ENCODE data around the gene CDKN1C. TPM values are rescaled to one million over a fixed set of nuclear protein-coding genes. Genes with fewer than 3 reads are reported as not detected.

CDKN1C gene
- total RNA-seq, 1 experiment from 2014 or later = not detected

- Histone ChIP-seq H3K4me1 (ENCODE audit: low read length) (peaks cover 1% of the 10 kb centered on the region), H3K36me3 (ENCODE audit: insufficient read depth, low read length) (no peaks in the 10 kb centered on the region), H3K27me3 (ENCODE audit: low read length) (no peaks in the 10 kb centered on the region), H3K9ac (ENCODE audit: low read length) (no peak overlapping the region), H3K9me3 (ENCODE audit: low read length) (no peaks in the 10 kb centered on the region), H3K79me2 (ENCODE audit: low read length) (no peaks in the 10 kb centered on the region), H3K4me3 (ENCODE audit: low read length) (no peak overlapping the region), H3K27ac (ENCODE audit: low read length) (no peak overlapping the region), H3K9me2 (replicated peaks; ENCODE audit: insufficient read depth, low read length) (no peaks in the 10 kb centered on the region), H4K20me1 (ENCODE audit: insufficient read depth, low read depth, low read length) (no peaks in the 10 kb centered on the region), H2AFZ (ENCODE audit: low read length) (no peak overlapping the region), H3K4me2 (ENCODE audit: low read depth, low read length, poor library complexity, severe bottlenecking) (no peak overlapping the region)
- DNase-seq = no peak
Observed at GRCh38 chr11:2919188-2919587, 33.6 kb upstream of the CDKN1C start.

DNA sequence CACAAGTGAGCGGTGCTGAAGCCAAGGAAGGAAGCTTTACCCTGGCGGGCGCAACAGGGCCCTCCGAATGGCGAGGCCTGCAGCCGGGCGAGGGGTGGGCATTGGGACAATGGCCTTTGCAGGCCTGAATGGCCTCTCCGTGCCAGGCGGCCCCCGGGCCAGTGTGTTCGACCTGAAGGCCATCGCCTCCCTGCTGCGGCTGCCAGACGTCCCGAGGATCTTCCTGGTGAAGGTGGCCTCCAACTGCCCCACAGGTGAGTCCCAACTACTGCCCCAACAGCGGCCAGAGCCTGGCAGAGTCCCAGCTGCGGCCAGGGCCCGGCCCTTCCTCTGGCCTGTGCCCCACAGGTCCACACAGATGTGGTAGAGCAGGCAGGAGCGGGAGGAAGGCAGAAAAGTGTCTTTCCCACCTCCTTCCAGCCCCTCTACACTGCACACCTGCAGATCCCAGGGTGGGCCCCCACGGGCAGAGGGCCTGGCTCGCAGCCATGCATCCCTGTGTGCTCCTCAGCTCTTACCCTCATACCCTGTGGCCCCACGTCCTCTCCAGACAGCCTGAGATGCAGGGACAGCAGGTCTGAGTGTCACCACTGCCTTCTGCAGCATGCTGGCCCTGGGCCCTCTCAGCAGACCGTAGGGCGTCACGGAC, 32.4 kb upstream of the CDKN1C start:
- Histone ChIP-seq H3K79me2 (ENCODE audit: low read length) (no peaks in the 10 kb centered on the region), H3K4me3 (ENCODE audit: low read length) (no peak overlapping the region), H3K9me3 (ENCODE audit: low read length) (no peaks in the 10 kb centered on the region), H4K20me1 (ENCODE audit: insufficient read depth, low read depth, low read length) (no peaks in the 10 kb centered on the region), H3K9ac (ENCODE audit: low read length) (no peak overlapping the region), H3K27me3 (ENCODE audit: low read length) (no peaks in the 10 kb centered on the region), H3K4me2 (ENCODE audit: low read depth, low read length, poor library complexity, severe bottlenecking) (no peak overlapping the region), H3K4me1 (ENCODE audit: low read length) (peaks cover 9% of the 10 kb centered on the region), H3K27ac (ENCODE audit: low read length) (no peak overlapping the region), H3K9me2 (replicated peaks; ENCODE audit: insufficient read depth, low read length) (no peaks in the 10 kb centered on the region), H2AFZ (ENCODE audit: low read length) (no peak overlapping the region), H3K36me3 (ENCODE audit: insufficient read depth, low read length) (no peaks in the 10 kb centered on the region)
- no peak for DNase-seq

DNA sequence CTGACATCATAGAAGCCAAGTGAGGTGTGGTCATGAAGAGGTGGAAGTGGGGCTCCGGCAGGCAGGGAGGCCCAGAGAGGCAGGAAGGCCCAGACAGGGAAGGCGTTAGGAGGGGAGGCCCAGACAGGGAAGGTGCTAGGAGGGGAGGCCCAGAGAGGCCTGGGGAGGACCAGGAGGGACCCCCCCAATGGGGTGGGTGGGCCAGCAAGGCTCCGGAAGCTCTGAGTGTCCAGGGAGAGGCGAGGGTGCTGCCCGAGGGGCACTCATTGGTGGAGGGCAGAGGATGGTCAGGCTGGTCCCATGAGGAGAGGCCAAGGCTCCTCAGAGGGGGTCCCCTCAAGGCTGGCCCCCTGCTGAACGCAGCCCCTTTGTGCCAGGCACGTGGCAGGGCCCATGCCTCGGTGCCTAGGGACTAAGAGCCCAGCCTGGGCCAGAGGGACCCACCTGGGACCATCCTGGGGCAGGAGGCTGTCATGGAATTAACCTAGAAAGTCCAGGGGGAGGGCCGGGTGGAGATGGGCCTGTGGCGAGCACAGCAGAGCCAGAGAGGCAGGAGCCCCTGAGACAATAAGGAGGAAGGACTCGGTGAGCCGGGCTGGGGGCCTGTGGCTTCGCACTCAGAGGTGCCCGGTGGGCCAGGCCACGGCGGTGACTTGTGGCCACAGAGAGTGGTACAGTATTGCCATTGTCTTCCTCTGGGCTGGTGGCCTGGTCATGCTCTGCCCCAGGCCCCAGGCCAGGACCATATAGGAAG, 31.5 kb upstream of the CDKN1C start:
- Histone ChIP-seq H3K9me2 (replicated peaks; ENCODE audit: insufficient read depth, low read length) (no peaks in the 10 kb centered on the region), H3K9me3 (ENCODE audit: low read length) (no peaks in the 10 kb centered on the region), H4K20me1 (ENCODE audit: insufficient read depth, low read depth, low read length) (no peaks in the 10 kb centered on the region), H3K4me2 (ENCODE audit: low read depth, low read length, poor library complexity, severe bottlenecking) (no peak overlapping the region), H3K9ac (ENCODE audit: low read length) (no peak overlapping the region), H2AFZ (ENCODE audit: low read length) (no peak overlapping the region), H3K4me3 (ENCODE audit: low read length) (no peak overlapping the region), H3K4me1 (ENCODE audit: low read length) (peaks cover 9% of the 10 kb centered on the region), H3K36me3 (ENCODE audit: insufficient read depth, low read length) (no peaks in the 10 kb centered on the region), H3K27ac (ENCODE audit: low read length) (no peak overlapping the region), H3K27me3 (ENCODE audit: low read length) (no peaks in the 10 kb centered on the region), H3K79me2 (ENCODE audit: low read length) (no peaks in the 10 kb centered on the region)
- no peak for DNase-seq

DNA sequence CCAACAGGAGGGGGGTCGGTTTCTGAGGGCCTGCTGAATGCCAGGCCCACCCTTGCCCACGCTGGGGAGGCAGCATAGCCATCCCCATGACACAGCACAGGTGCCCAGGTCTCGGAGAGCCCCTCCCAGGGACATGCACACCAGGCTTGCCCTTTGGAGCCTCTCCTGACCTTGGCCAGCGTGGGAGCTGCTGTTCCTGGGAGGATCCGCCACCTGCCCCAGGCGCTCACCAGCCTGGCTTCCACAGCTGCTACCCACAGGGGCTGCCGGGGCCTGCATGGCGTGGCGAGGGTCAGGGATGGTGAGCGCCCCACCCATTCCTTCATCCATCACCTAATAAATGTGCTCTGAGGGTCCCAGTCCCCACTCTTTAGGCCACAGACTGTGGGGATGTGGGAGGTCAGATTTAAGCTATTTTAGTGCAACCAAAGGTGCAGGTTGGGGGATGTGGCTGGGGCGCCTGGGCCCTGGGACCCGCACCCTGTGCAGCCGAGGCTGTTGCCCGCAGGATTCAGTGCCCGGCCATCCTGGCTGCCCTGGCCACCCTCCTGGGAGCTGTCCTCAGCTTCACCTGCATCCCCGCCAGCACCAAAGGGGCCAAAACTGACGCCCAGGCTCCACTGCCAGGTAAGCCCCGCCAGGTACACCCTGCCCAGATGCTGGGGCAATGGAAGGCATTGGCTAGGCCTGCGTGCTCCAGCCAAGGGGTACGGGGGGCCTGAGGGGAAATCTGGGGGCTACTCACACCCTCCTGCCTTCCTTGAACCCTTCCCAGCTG, 30.7 kb upstream of the CDKN1C start:
- H3K9ac ChIP-seq (ENCODE audit: low read length) = no peak overlapping the region
- no peak overlapping the region for H3K4me2 ChIP-seq (ENCODE audit: low read depth, low read length, poor library complexity, severe bottlenecking)
- no peak overlapping the region for H3K27ac ChIP-seq (ENCODE audit: low read length)
- peaks cover 9% of the 10 kb centered on the region for H3K4me1 ChIP-seq (ENCODE audit: low read length)
- no peak overlapping the region for H3K4me3 ChIP-seq (ENCODE audit: low read length)
- H3K9me2 ChIP-seq (replicated peaks; ENCODE audit: insufficient read depth, low read length) = no peaks in the 10 kb centered on the region
- H3K79me2 ChIP-seq (ENCODE audit: low read length) = no peaks in the 10 kb centered on the region
- no peaks in the 10 kb centered on the region for H3K36me3 ChIP-seq (ENCODE audit: insufficient read depth, low read length)
- DNase-seq = no peak
- no peaks in the 10 kb centered on the region for H3K9me3 ChIP-seq (ENCODE audit: low read length)
- no peaks in the 10 kb centered on the region for H3K27me3 ChIP-seq (ENCODE audit: low read length)
- H4K20me1 ChIP-seq (ENCODE audit: insufficient read depth, low read depth, low read length) = no peaks in the 10 kb centered on the region
- no peak overlapping the region for H2AFZ ChIP-seq (ENCODE audit: low read length)

DNA sequence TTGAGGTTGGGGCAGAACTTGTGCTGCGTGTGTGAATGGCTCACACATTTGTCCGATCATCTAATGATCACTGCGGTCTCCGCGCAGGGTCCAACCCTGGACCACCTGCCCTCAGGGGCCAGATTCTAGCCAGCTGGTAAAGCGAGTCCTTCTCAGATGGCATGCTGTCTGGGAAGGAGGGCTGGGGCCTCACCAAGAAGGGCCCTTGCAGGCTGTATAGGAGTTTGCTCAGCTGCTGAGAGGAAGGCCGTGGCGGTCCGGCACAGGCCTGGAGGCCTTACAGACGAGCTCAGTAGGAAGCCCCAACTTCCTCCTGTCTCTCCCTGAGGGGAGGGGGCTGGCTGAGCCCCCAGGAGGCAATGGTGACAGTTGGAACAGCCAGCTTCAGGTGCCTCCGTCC, 29.9 kb upstream of the CDKN1C start:
- H3K4me3 ChIP-seq (ENCODE audit: low read length) = no peak overlapping the region
- H3K9me2 ChIP-seq (replicated peaks; ENCODE audit: insufficient read depth, low read length) = no peaks in the 10 kb centered on the region
- H3K9me3 ChIP-seq (ENCODE audit: low read length) = no peaks in the 10 kb centered on the region
- H3K36me3 ChIP-seq (ENCODE audit: insufficient read depth, low read length) = no peaks in the 10 kb centered on the region
- peaks cover 9% of the 10 kb centered on the region for H3K4me1 ChIP-seq (ENCODE audit: low read length)
- no peaks in the 10 kb centered on the region for H3K27me3 ChIP-seq (ENCODE audit: low read length)
- H3K4me2 ChIP-seq (ENCODE audit: low read depth, low read length, poor library complexity, severe bottlenecking) = no peak overlapping the region
- H4K20me1 ChIP-seq (ENCODE audit: insufficient read depth, low read depth, low read length) = no peaks in the 10 kb centered on the region
- H3K79me2 ChIP-seq (ENCODE audit: low read length) = no peaks in the 10 kb centered on the region
- H2AFZ ChIP-seq (ENCODE audit: low read length) = no peak overlapping the region
- H3K27ac ChIP-seq (ENCODE audit: low read length) = no peak overlapping the region
- DNase-seq = no peak
- H3K9ac ChIP-seq (ENCODE audit: low read length) = no peak overlapping the region

GRCh38 chr11:2914455-2915195, 29.1 kb upstream of the CDKN1C start:
- Histone ChIP-seq H3K9me2 (replicated peaks; ENCODE audit: insufficient read depth, low read length) (no peaks in the 10 kb centered on the region), H3K4me3 (ENCODE audit: low read length) (no peak overlapping the region), H3K27me3 (ENCODE audit: low read length) (no peaks in the 10 kb centered on the region), H3K36me3 (ENCODE audit: insufficient read depth, low read length) (no peaks in the 10 kb centered on the region), H3K9me3 (ENCODE audit: low read length) (no peaks in the 10 kb centered on the region), H3K4me2 (ENCODE audit: low read depth, low read length, poor library complexity, severe bottlenecking) (no peak overlapping the region), H2AFZ (ENCODE audit: low read length) (no peak overlapping the region), H3K27ac (ENCODE audit: low read length) (no peak overlapping the region), H3K79me2 (ENCODE audit: low read length) (no peaks in the 10 kb centered on the region), H4K20me1 (ENCODE audit: insufficient read depth, low read depth, low read length) (no peaks in the 10 kb centered on the region), H3K4me1 (ENCODE audit: low read length) (peaks cover 9% of the 10 kb centered on the region), H3K9ac (ENCODE audit: low read length) (no peak overlapping the region)
- DNase-seq = peak; percentile 45

- H3K4me2 ChIP-seq (ENCODE audit: low read depth, low read length, poor library complexity, severe bottlenecking) = no peak overlapping the region
- H3K4me3 ChIP-seq (ENCODE audit: low read length) = no peak overlapping the region
- H3K9ac ChIP-seq (ENCODE audit: low read length) = no peak overlapping the region
- H3K27ac ChIP-seq (ENCODE audit: low read length) = no peak overlapping the region
- no peaks in the 10 kb centered on the region for H3K27me3 ChIP-seq (ENCODE audit: low read length)
- peaks cover 9% of the 10 kb centered on the region for H3K4me1 ChIP-seq (ENCODE audit: low read length)
- H3K36me3 ChIP-seq (ENCODE audit: insufficient read depth, low read length) = no peaks in the 10 kb centered on the region
- DNase-seq = no peak
- H3K9me3 ChIP-seq (ENCODE audit: low read length) = no peaks in the 10 kb centered on the region
- no peaks in the 10 kb centered on the region for H3K9me2 ChIP-seq (replicated peaks; ENCODE audit: insufficient read depth, low read length)
- no peaks in the 10 kb centered on the region for H4K20me1 ChIP-seq (ENCODE audit: insufficient read depth, low read depth, low read length)
- no peak overlapping the region for H2AFZ ChIP-seq (ENCODE audit: low read length)
- no peaks in the 10 kb centered on the region for H3K79me2 ChIP-seq (ENCODE audit: low read length)
Observed at GRCh38 chr11:2913776-2914175, 28.2 kb upstream of the CDKN1C start.

GRCh38 chr11:2913019-2913431, 27.4 kb upstream of the CDKN1C start:
- H3K27me3 ChIP-seq (ENCODE audit: low read length) = no peaks in the 10 kb centered on the region
- H3K79me2 ChIP-seq (ENCODE audit: low read length) = no peaks in the 10 kb centered on the region
- H3K36me3 ChIP-seq (ENCODE audit: insufficient read depth, low read length) = no peaks in the 10 kb centered on the region
- no peak overlapping the region for H2AFZ ChIP-seq (ENCODE audit: low read length)
- H4K20me1 ChIP-seq (ENCODE audit: insufficient read depth, low read depth, low read length) = no peaks in the 10 kb centered on the region
- peaks cover 9% of the 10 kb centered on the region for H3K4me1 ChIP-seq (ENCODE audit: low read length)
- H3K9me2 ChIP-seq (replicated peaks; ENCODE audit: insufficient read depth, low read length) = no peaks in the 10 kb centered on the region
- no peak overlapping the region for H3K4me3 ChIP-seq (ENCODE audit: low read length)
- no peak overlapping the region for H3K27ac ChIP-seq (ENCODE audit: low read length)
- no peaks in the 10 kb centered on the region for H3K9me3 ChIP-seq (ENCODE audit: low read length)
- H3K4me2 ChIP-seq (ENCODE audit: low read depth, low read length, poor library complexity, severe bottlenecking) = no peak overlapping the region
- DNase-seq = no peak
- no peak overlapping the region for H3K9ac ChIP-seq (ENCODE audit: low read length)

Data from Karpas-422 (cell line).